ENCODE measurements around the gene PLXNA2. TPM values are rescaled to one million over a fixed set of nuclear protein-coding genes. Genes with fewer than 3 reads are reported as not detected.

PLXNA2 gene
- total and polyA plus RNA-seq, 7 experiments from 2014 or later, result 0.70 to 5.4 (median 1.4) TPM; not detected in 2

DNA sequence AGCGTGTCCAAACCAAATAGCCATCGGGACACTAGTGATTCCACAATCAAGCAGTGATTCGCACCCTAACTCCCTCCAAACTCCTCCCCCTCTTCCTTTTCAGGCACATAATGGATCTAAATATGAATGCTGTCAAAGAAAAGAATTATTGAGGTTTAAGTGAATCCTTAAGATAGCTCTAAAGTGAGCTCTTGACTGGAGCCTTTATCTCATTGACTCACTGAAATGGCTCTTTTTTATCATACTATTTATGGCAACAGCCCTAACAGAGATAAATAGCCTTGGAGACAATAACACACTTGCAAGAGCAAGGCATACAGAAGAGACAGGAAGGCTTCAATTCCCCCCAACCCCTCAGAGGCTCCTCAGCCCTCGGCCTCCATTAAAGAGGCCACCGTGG, 143.3 kb downstream of the PLXNA2 start:
- POLR2A ChIA-PET, result interaction anchor here (1.5 kb wide), 1 partner anchor 12 kb away, joined by 3 read pairs; no protein-coding TSS in a partner anchor
- H3K27ac Mint-ChIP-seq, result no peak overlapping the region

DNA sequence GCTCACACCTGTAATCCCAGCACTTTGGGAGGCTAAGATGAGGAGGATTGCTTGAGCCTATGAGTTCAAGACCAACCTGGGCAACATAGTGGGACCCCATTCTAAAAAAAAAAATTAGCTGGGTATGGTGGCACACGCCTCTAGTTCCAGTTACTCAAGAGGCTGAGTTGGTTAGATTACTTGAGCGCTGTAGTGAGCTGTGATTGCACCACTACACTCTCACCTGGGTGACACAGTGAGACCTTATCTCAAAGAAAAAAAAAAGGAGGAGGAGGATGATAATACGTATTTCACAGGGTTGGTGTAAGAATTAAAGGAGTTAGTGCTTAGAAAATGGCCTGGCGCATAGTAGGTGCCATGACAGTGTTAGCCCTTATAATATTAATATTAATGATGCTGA, 144.1 kb downstream of the PLXNA2 start:
- Mint-ChIP-seq H3K4me3 (no peak overlapping the region), H3K27me3 (peaks cover 0 to 6% (median 0%) of the 10 kb centered on the region in 5 donors), H3K9me3 (no peaks in the 10 kb centered on the region), H3K27ac (no peak overlapping the region), H3K4me1 (no peaks in the 10 kb centered on the region), H3K36me3 (no peaks in the 10 kb centered on the region)
- Histone ChIP-seq H3K36me3 (ENCODE audit: control insufficient read depth in 2 of 3, insufficient read depth in 3 of 3, low read length in 3 of 3) (no peaks in the 10 kb centered on the region), H3K27me3 (ENCODE audit: control insufficient read depth in 2 of 2, insufficient read depth in 2 of 2, low read length in 2 of 2) (no peaks in the 10 kb centered on the region), H3K4me3 (ENCODE audit: low read length) (no peak overlapping the region), H3K27ac (ENCODE audit: low read depth, low read length) (no peak overlapping the region), H3K9me3 (ENCODE audit: control insufficient read depth in 2 of 3, low read length in 3 of 3) (no peaks in the 10 kb centered on the region), H3K4me1 (ENCODE audit: control insufficient read depth in 2 of 2, insufficient read depth in 2 of 2, low read length in 2 of 2) (no peaks in the 10 kb centered on the region)
- CTCF ChIA-PET, result interaction anchor here (1.2 kb wide), 1 partner anchor 78 kb away, joined by 8 read pairs; no protein-coding TSS in a partner anchor
- intact Hi-C loops (cut with micrococcal nuclease), result no loop called here
- POLR2A ChIA-PET, result no interaction called here
- DNase-seq (no peak), ATAC-seq (no peak)

More for the DNA sequence above, 143.3 kb downstream of the PLXNA2 start:
- no peaks in the 10 kb centered on the region for H3K4me1 Mint-ChIP-seq
- no peaks in the 10 kb centered on the region for H3K36me3 Mint-ChIP-seq
- no peaks in the 10 kb centered on the region for H3K4me1 ChIP-seq (ENCODE audit: control insufficient read depth in 2 of 2, insufficient read depth in 2 of 2, low read length in 2 of 2)
- ATAC-seq (no peak), DNase-seq (no peak)
- peaks cover 0 to 6% (median 0%) of the 10 kb centered on the region in 5 donors for H3K27me3 Mint-ChIP-seq
- no peak overlapping the region for H3K4me3 Mint-ChIP-seq
- CTCF ChIA-PET, result interaction anchor here (0.7 to 1.2 kb wide), 2 partner anchors 79 to 1166 kb away, joined by 3 to 8 read pairs; no protein-coding TSS in a partner anchor
- H3K9me3 Mint-ChIP-seq, result no peaks in the 10 kb centered on the region
- H3K36me3 ChIP-seq (ENCODE audit: control insufficient read depth in 2 of 3, insufficient read depth in 3 of 3, low read length in 3 of 3), result no peaks in the 10 kb centered on the region
- no peak overlapping the region for H3K27ac ChIP-seq (ENCODE audit: low read depth, low read length)
- intact Hi-C loops (cut with micrococcal nuclease), result no loop called here
- H3K27me3 ChIP-seq (ENCODE audit: control insufficient read depth in 2 of 2, insufficient read depth in 2 of 2, low read length in 2 of 2), result no peaks in the 10 kb centered on the region
- H3K9me3 ChIP-seq (ENCODE audit: control insufficient read depth in 2 of 3, low read length in 3 of 3), result no peaks in the 10 kb centered on the region
- no peak overlapping the region for H3K4me3 ChIP-seq (ENCODE audit: low read length)

DNA sequence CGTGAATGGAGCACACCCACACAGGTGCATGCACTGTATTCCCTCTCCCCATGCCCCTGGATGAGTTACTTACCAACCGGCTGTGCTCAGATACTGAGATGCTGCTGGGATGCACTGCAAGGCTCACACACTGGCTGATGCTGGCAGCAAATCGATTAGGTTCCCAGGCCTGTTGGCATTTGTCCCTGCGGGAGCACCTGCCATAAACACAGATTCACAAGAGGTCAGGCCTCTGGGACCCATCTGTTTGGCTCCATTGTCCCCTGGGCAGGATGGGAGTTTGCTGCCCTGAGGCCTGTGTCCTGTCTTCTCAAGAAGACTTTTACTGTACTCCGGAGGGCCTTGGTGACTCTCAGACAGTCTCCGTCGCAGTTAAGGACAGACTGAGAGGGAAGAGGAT, 145.4 kb downstream of the PLXNA2 start:
- Mint-ChIP-seq H3K4me3 (no peak overlapping the region), H3K27me3 (peaks cover 0 to 6% (median 3%) of the 10 kb centered on the region in 5 donors), H3K9me3 (no peaks in the 10 kb centered on the region), H3K27ac (no peak overlapping the region), H3K36me3 (no peaks in the 10 kb centered on the region), H3K4me1 (no peaks in the 10 kb centered on the region)
- no peaks in the 10 kb centered on the region for H3K4me1 ChIP-seq (ENCODE audit: control insufficient read depth in 2 of 2, insufficient read depth in 2 of 2, low read length in 2 of 2)
- H3K27ac ChIP-seq (ENCODE audit: low read depth, low read length), result no peak overlapping the region
- no peaks in the 10 kb centered on the region for H3K36me3 ChIP-seq (ENCODE audit: control insufficient read depth in 2 of 3, insufficient read depth in 3 of 3, low read length in 3 of 3)
- H3K27me3 ChIP-seq (ENCODE audit: control insufficient read depth in 2 of 2, insufficient read depth in 2 of 2, low read length in 2 of 2), result no peaks in the 10 kb centered on the region
- DNase-seq (no peak), ATAC-seq (no peak)
- ChIA-PET CTCF (no interaction called here), POLR2A (no interaction called here)
- intact Hi-C loops (cut with micrococcal nuclease), result no loop called here
- H3K4me3 ChIP-seq (ENCODE audit: low read length), result no peak overlapping the region
- no peaks in the 10 kb centered on the region for H3K9me3 ChIP-seq (ENCODE audit: control insufficient read depth in 2 of 3, low read length in 3 of 3)

DNA sequence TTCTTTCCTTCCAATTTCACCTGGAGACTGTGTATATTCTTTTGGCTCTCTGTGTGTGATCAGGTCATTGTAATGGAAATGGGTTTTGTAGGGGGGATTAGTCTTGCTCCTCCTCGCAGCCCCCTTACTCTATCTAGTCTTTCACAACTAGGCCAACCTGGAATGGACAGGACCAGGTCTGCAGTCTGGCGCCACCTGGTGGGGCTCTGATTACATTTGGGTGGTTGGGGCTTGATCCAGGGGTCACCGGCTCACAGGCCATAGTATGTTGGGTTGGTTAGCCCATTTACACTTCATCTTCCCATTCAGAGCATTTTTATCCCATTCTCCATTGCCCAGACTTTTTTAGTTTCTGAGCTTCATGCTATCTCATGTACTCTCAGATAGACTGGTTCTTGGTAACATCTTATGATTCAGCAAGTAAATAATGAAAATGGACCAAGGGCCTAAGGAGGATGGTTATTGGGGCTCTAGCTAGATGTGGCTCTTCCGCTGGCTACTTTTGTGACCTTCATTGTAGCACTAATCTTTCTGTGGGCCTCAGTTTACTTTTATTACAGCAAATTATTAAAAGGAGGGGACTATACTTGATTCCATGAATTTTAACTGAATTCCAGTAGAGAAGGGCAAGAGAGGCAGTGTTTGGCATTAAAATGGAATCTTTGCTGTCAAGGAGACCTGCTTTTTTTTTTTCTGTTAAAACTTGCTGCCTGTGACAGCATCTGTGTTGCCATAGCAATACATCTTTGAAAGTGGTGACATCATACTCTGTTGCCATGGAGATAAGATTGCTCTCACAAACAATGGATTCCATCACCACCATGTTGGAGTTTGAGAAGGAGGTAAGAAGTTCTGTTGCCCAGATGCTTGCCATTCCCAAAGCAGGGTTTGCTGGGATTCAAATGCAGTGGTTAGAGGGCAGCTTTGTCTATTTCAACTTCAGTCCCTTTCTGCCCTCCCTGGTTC, 150.1 kb downstream of the PLXNA2 start:
- H3K27ac Mint-ChIP-seq, result peak overlapping the region in 2 of 9 donors; percentile 4 to 54
- H3K4me1 Mint-ChIP-seq, result no peaks in the 10 kb centered on the region
- peaks cover 0 to 3% (median 0%) of the 10 kb centered on the region in 5 donors for H3K27me3 Mint-ChIP-seq
- peak; percentile 21 to 62 (median 49) for DNase-seq
- ChIA-PET POLR2A (no interaction called here), CTCF (interaction anchor here (0.6 to 1.9 kb wide), 7 partner anchors 14 to 152 kb away, joined by 3 to 11 read pairs (median 3); no protein-coding TSS in a partner anchor)
- H3K4me3 ChIP-seq (ENCODE audit: low read length), result no peak overlapping the region
- H3K9me3 Mint-ChIP-seq, result no peaks in the 10 kb centered on the region
- peak; percentile 62 for ATAC-seq
- no peak overlapping the region for H3K4me3 Mint-ChIP-seq
- intact Hi-C loops (cut with micrococcal nuclease), result loop anchor here (1.0 to 2.0 kb wide), 3 partner anchors 73 to 209 kb away; partner anchors contain the start of gene PLXNA2 (in 1 of the 2)
- no peaks in the 10 kb centered on the region for H3K36me3 Mint-ChIP-seq
- no peaks in the 10 kb centered on the region for H3K9me3 ChIP-seq (ENCODE audit: control insufficient read depth in 2 of 3, low read length in 3 of 3)
- H3K36me3 ChIP-seq (ENCODE audit: control insufficient read depth in 2 of 3, insufficient read depth in 3 of 3, low read length in 3 of 3), result no peaks in the 10 kb centered on the region
- no peaks in the 10 kb centered on the region for H3K4me1 ChIP-seq (ENCODE audit: control insufficient read depth in 2 of 2, insufficient read depth in 2 of 2, low read length in 2 of 2)
- H3K27ac ChIP-seq (ENCODE audit: low read depth, low read length), result no peak overlapping the region
- no peaks in the 10 kb centered on the region for H3K27me3 ChIP-seq (ENCODE audit: control insufficient read depth in 2 of 2, insufficient read depth in 2 of 2, low read length in 2 of 2)

DNA sequence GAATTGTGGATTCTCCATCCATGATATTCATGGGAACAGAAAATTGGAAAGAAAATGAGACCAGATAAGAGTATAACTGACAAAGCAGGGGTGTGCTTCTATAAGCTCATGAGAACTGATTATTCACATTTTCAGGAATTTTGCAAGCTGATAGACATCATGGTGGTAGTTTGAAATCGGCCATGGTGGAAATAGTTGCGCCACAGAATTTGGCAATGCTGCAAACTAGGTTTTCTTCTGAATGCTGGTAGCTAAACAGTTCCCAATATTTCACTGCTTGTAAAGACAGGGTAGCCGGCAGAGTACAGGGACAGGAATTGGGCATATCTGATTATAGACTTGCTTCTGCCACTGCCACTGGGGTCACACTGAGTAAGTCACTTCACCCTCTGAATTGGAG, 151.1 kb downstream of the PLXNA2 start:
- ATAC-seq (no peak), DNase-seq (no peak)
- Mint-ChIP-seq H3K27ac (no peak overlapping the region), H3K4me3 (no peak overlapping the region), H3K27me3 (peaks cover 0 to 3% (median 0%) of the 10 kb centered on the region in 5 donors), H3K36me3 (no peaks in the 10 kb centered on the region), H3K9me3 (no peaks in the 10 kb centered on the region), H3K4me1 (peaks cover 0 to 3% (median 0%) of the 10 kb centered on the region in 7 donors)
- no peak overlapping the region for H3K4me3 ChIP-seq (ENCODE audit: low read length)
- H3K27me3 ChIP-seq (ENCODE audit: control insufficient read depth in 2 of 2, insufficient read depth in 2 of 2, low read length in 2 of 2), result no peaks in the 10 kb centered on the region
- H3K36me3 ChIP-seq (ENCODE audit: control insufficient read depth in 2 of 3, insufficient read depth in 3 of 3, low read length in 3 of 3), result no peaks in the 10 kb centered on the region
- CTCF ChIA-PET, result interaction anchor here (1.1 to 1.9 kb wide), 4 partner anchors 50 to 73 kb away, joined by 3 to 11 read pairs (median 3); no protein-coding TSS in a partner anchor
- H3K4me1 ChIP-seq (ENCODE audit: control insufficient read depth in 2 of 2, insufficient read depth in 2 of 2, low read length in 2 of 2), result no peaks in the 10 kb centered on the region
- H3K27ac ChIP-seq (ENCODE audit: low read depth, low read length), result no peak overlapping the region
- no peaks in the 10 kb centered on the region for H3K9me3 ChIP-seq (ENCODE audit: control insufficient read depth in 2 of 3, low read length in 3 of 3)
- intact Hi-C loops (cut with micrococcal nuclease), result loop anchor here (1.0 to 2.0 kb wide), 3 partner anchors 72 to 208 kb away; partner anchors contain the start of gene PLXNA2 (in 1 of the 2)
- POLR2A ChIA-PET, result no interaction called here

DNA sequence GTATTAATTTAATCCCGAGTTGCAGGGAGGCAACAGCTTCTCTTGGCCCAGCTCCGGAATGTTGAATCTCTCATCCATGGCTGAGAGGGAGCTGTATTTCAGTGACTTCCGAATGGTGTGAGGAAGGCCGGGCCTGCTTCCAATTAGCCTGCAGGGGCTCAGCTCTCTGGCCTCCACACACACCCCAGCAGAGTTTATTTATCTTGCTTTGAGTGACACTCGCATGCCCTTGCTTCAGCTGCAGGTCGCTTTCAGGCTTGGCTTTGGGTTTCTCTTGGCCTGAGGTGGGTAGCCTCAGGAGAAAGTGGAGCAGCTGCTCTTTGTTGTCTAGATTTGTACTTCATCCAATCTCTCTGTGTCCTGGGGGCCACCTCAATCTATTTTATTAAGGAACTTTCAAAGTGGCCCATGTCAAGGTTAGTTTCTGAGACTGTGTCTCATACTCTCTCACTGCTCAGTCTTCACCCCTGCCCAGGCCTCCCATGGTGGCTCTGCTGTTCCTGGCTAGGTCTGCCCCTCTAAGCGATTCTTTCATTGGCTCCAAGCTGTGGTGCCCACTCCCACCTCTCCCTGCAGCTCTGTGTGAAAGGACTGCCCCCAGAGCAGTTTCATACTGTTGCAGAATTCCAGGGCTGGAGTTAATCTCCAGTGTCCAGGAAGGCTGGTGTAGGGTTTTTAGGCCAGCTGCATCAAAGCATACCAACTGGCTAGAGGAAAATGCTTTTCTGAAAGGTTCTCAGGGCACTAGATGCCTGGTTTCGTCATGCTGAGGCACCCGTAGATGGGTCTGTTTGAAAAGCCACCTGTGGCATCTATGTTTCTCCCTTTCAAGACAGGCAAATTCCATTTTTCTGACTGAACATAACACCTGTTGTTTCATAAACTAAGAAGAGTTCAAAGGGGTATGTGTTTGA, 153.5 kb downstream of the PLXNA2 start:
- Histone ChIP-seq H3K9me3 (ENCODE audit: control insufficient read depth in 2 of 3, low read length in 3 of 3) (no peaks in the 10 kb centered on the region), H3K4me1 (ENCODE audit: control insufficient read depth in 2 of 2, insufficient read depth in 2 of 2, low read length in 2 of 2) (peaks cover 6% of the 10 kb centered on the region in 2 donors), H3K36me3 (ENCODE audit: control insufficient read depth in 2 of 3, insufficient read depth in 3 of 3, low read length in 3 of 3) (no peaks in the 10 kb centered on the region), H3K27ac (ENCODE audit: low read depth, low read length) (no peak overlapping the region), H3K27me3 (ENCODE audit: control insufficient read depth in 2 of 2, insufficient read depth in 2 of 2, low read length in 2 of 2) (no peaks in the 10 kb centered on the region), H3K4me3 (ENCODE audit: low read length) (no peak overlapping the region)
- CTCF ChIA-PET, result interaction anchor here (1.2 to 2.2 kb wide), 2 partner anchors 18 to 68 kb away, joined by 3 to 8 read pairs; no protein-coding TSS in a partner anchor
- POLR2A ChIA-PET, result no interaction called here
- H3K27ac Mint-ChIP-seq, result no peak overlapping the region
- H3K27me3 Mint-ChIP-seq, result peaks cover 0 to 3% (median 0%) of the 10 kb centered on the region in 5 donors
- DNase-seq (no peak), ATAC-seq (no peak)
- H3K4me3 Mint-ChIP-seq, result peak overlapping the region in 1 of 10 donors; percentile 15
- peaks cover 0 to 1% (median 0%) of the 10 kb centered on the region in 11 donors for H3K9me3 Mint-ChIP-seq
- H3K36me3 Mint-ChIP-seq, result no peaks in the 10 kb centered on the region
- intact Hi-C loops (cut with micrococcal nuclease), result no loop called here
- peaks cover 8 to 25% (median 19%) of the 10 kb centered on the region in 7 donors for H3K4me1 Mint-ChIP-seq

Measured in naive thymus-derived CD4-positive, alpha-beta T cell (primary cell).